ENCODE measurements around the gene PNPLA6.

PNPLA6 gene

GRCh38 chr19:7597689-7598088 lies 62.2 kb downstream of the PNPLA6 start:
- Histone ChIP-seq H3K56ac (ENCODE audit: low read length) (no peak overlapping the region), H2AK5ac (ENCODE audit: low read length) (no peak overlapping the region)

GRCh38 chr19:7598180-7598579 lies 62.7 kb downstream of the PNPLA6 start:
- Histone ChIP-seq H3K4ac (ENCODE audit: low read depth, low read length) (no peak overlapping the region), H3K4me1 (ENCODE audit: control insufficient read depth, low read depth, low read length) (no peaks in the 10 kb centered on the region), H3K4me2 (ENCODE audit: low read length) (no peak overlapping the region), H3K18ac (ENCODE audit: low read length) (no peak overlapping the region), H3K36me3 (ENCODE audit: control insufficient read depth, insufficient read depth, low read length) (no peaks in the 10 kb centered on the region), H3K79me2 (ENCODE audit: control insufficient read depth, insufficient read depth, low read length) (no peaks in the 10 kb centered on the region), H3K4me3 (ENCODE audit: low read length) (no peak overlapping the region), H4K5ac (ENCODE audit: low read length) (no peak overlapping the region), H4K8ac (ENCODE audit: low read depth, low read length) (no peak overlapping the region), H3K9ac (ENCODE audit: low read length) (no peak overlapping the region), H3K27me3 (ENCODE audit: insufficient read depth, low read length, poor library complexity) (no peaks in the 10 kb centered on the region), H3K27ac (ENCODE audit: low read depth, low read length) (no peak overlapping the region), H2AK5ac (ENCODE audit: low read length) (no peak overlapping the region), H3K23ac (ENCODE audit: low read length) (no peak overlapping the region), H3K79me1 (ENCODE audit: low read length) (no peaks in the 10 kb centered on the region), H2BK120ac (ENCODE audit: low read depth, low read length) (no peak overlapping the region), H2BK15ac (replicated peaks; ENCODE audit: low read depth) (no peak overlapping the region), H2BK5ac (ENCODE audit: low read length) (no peak overlapping the region), H3K56ac (ENCODE audit: low read length) (no peak overlapping the region)
- DNase-seq = no peak
- no CpG with 5 or more reads among the region's 6 CpGs for WGBS (ENCODE audit: extremely low coverage, insufficient coverage, low lambda C conversion rate)

More at GRCh38 chr19:7597689-7598088, 62.2 kb downstream of the PNPLA6 start:
- H3K18ac ChIP-seq (ENCODE audit: low read length) = no peak overlapping the region
- no peak overlapping the region for H4K5ac ChIP-seq (ENCODE audit: low read length)
- WGBS (ENCODE audit: extremely low coverage, insufficient coverage, low lambda C conversion rate) = no CpG with 5 or more reads among the region's 9 CpGs
- H4K8ac ChIP-seq (ENCODE audit: low read depth, low read length) = no peak overlapping the region
- no peaks in the 10 kb centered on the region for H3K4me1 ChIP-seq (ENCODE audit: control insufficient read depth, low read depth, low read length)
- no peaks in the 10 kb centered on the region for H3K27me3 ChIP-seq (ENCODE audit: insufficient read depth, low read length, poor library complexity)
- H2BK5ac ChIP-seq (ENCODE audit: low read length) = no peak overlapping the region
- H3K4ac ChIP-seq (ENCODE audit: low read depth, low read length) = no peak overlapping the region
- no peaks in the 10 kb centered on the region for H3K79me1 ChIP-seq (ENCODE audit: low read length)
- DNase-seq = peak; percentile 13
- no peak overlapping the region for H3K4me3 ChIP-seq (ENCODE audit: low read length)
- no peak overlapping the region for H3K9ac ChIP-seq (ENCODE audit: low read length)
- no peak overlapping the region for H3K27ac ChIP-seq (ENCODE audit: low read depth, low read length)
- H3K36me3 ChIP-seq (ENCODE audit: control insufficient read depth, insufficient read depth, low read length) = no peaks in the 10 kb centered on the region
- no peak overlapping the region for H3K4me2 ChIP-seq (ENCODE audit: low read length)
- H2BK120ac ChIP-seq (ENCODE audit: low read depth, low read length) = no peak overlapping the region
- H3K23ac ChIP-seq (ENCODE audit: low read length) = no peak overlapping the region
- no peak overlapping the region for H2BK15ac ChIP-seq (replicated peaks; ENCODE audit: low read depth)
- H3K79me2 ChIP-seq (ENCODE audit: control insufficient read depth, insufficient read depth, low read length) = no peaks in the 10 kb centered on the region

- H3K4me2 ChIP-seq (ENCODE audit: low read length) = no peak overlapping the region
- H4K8ac ChIP-seq (ENCODE audit: low read depth, low read length) = no peak overlapping the region
- no peak overlapping the region for H2BK120ac ChIP-seq (ENCODE audit: low read depth, low read length)
- H3K23ac ChIP-seq (ENCODE audit: low read length) = no peak overlapping the region
- no peak overlapping the region for H2BK5ac ChIP-seq (ENCODE audit: low read length)
- no peaks in the 10 kb centered on the region for H3K79me2 ChIP-seq (ENCODE audit: control insufficient read depth, insufficient read depth, low read length)
- H3K27me3 ChIP-seq (ENCODE audit: insufficient read depth, low read length, poor library complexity) = no peaks in the 10 kb centered on the region
- no peak overlapping the region for H3K4me3 ChIP-seq (ENCODE audit: low read length)
- H3K4me1 ChIP-seq (ENCODE audit: control insufficient read depth, low read depth, low read length) = no peaks in the 10 kb centered on the region
- no peak overlapping the region for H4K5ac ChIP-seq (ENCODE audit: low read length)
- H3K56ac ChIP-seq (ENCODE audit: low read length) = no peak overlapping the region
- no peak overlapping the region for H2AK5ac ChIP-seq (ENCODE audit: low read length)
- H3K36me3 ChIP-seq (ENCODE audit: control insufficient read depth, insufficient read depth, low read length) = no peaks in the 10 kb centered on the region
- H3K18ac ChIP-seq (ENCODE audit: low read length) = no peak overlapping the region
- no peak overlapping the region for H3K4ac ChIP-seq (ENCODE audit: low read depth, low read length)
- H2BK15ac ChIP-seq (replicated peaks; ENCODE audit: low read depth) = no peak overlapping the region
- H3K27ac ChIP-seq (ENCODE audit: low read depth, low read length) = no peak overlapping the region
- no peak for DNase-seq
- no peak overlapping the region for H3K9ac ChIP-seq (ENCODE audit: low read length)
- H3K79me1 ChIP-seq (ENCODE audit: low read length) = peaks cover 2% of the 10 kb centered on the region
These were observed 65.2 kb downstream of the PNPLA6 start for GRCh38 chr19:7600721-7601120.

- no peaks in the 10 kb centered on the region for H3K4me1 ChIP-seq (ENCODE audit: control insufficient read depth, low read depth, low read length)
- H2BK15ac ChIP-seq (replicated peaks; ENCODE audit: low read depth) = no peak overlapping the region
- no peak overlapping the region for H3K27ac ChIP-seq (ENCODE audit: low read depth, low read length)
- H4K5ac ChIP-seq (ENCODE audit: low read length) = no peak overlapping the region
- no peaks in the 10 kb centered on the region for H3K27me3 ChIP-seq (ENCODE audit: insufficient read depth, low read length, poor library complexity)
- WGBS (ENCODE audit: extremely low coverage, insufficient coverage, low lambda C conversion rate) = no CpG with 5 or more reads among the region's 15 CpGs
- H2BK5ac ChIP-seq (ENCODE audit: low read length) = no peak overlapping the region
- H3K4ac ChIP-seq (ENCODE audit: low read depth, low read length) = no peak overlapping the region
- no peak overlapping the region for H4K8ac ChIP-seq (ENCODE audit: low read depth, low read length)
- H2AK5ac ChIP-seq (ENCODE audit: low read length) = no peak overlapping the region
- no peak for DNase-seq
- no peaks in the 10 kb centered on the region for H3K36me3 ChIP-seq (ENCODE audit: control insufficient read depth, insufficient read depth, low read length)
- peaks cover 2% of the 10 kb centered on the region for H3K79me1 ChIP-seq (ENCODE audit: low read length)
- no peak overlapping the region for H2BK120ac ChIP-seq (ENCODE audit: low read depth, low read length)
- H3K18ac ChIP-seq (ENCODE audit: low read length) = no peak overlapping the region
- H3K4me2 ChIP-seq (ENCODE audit: low read length) = no peak overlapping the region
- no peak overlapping the region for H3K56ac ChIP-seq (ENCODE audit: low read length)
- no peaks in the 10 kb centered on the region for H3K79me2 ChIP-seq (ENCODE audit: control insufficient read depth, insufficient read depth, low read length)
- no peak overlapping the region for H3K9ac ChIP-seq (ENCODE audit: low read length)
- H3K23ac ChIP-seq (ENCODE audit: low read length) = no peak overlapping the region
- no peak overlapping the region for H3K4me3 ChIP-seq (ENCODE audit: low read length)
These were observed 66.9 kb downstream of the PNPLA6 start for GRCh38 chr19:7602240-7602934.

- Histone ChIP-seq H2BK120ac (ENCODE audit: low read depth, low read length) (no peak overlapping the region), H3K27me3 (ENCODE audit: insufficient read depth, low read length, poor library complexity) (no peaks in the 10 kb centered on the region), H3K9ac (ENCODE audit: low read length) (no peak overlapping the region), H3K23ac (ENCODE audit: low read length) (no peak overlapping the region), H3K79me2 (ENCODE audit: control insufficient read depth, insufficient read depth, low read length) (no peaks in the 10 kb centered on the region), H3K18ac (ENCODE audit: low read length) (no peak overlapping the region), H2BK5ac (ENCODE audit: low read length) (no peak overlapping the region), H4K5ac (ENCODE audit: low read length) (no peak overlapping the region), H3K4me3 (ENCODE audit: low read length) (no peak overlapping the region), H3K4me2 (ENCODE audit: low read length) (no peak overlapping the region), H3K4me1 (ENCODE audit: control insufficient read depth, low read depth, low read length) (no peaks in the 10 kb centered on the region), H2BK15ac (replicated peaks; ENCODE audit: low read depth) (no peak overlapping the region), H2AK5ac (ENCODE audit: low read length) (no peak overlapping the region), H3K36me3 (ENCODE audit: control insufficient read depth, insufficient read depth, low read length) (no peaks in the 10 kb centered on the region), H3K79me1 (ENCODE audit: low read length) (peaks cover 2% of the 10 kb centered on the region), H4K8ac (ENCODE audit: low read depth, low read length) (no peak overlapping the region), H3K4ac (ENCODE audit: low read depth, low read length) (no peak overlapping the region), H3K56ac (ENCODE audit: low read length) (no peak overlapping the region), H3K27ac (ENCODE audit: low read depth, low read length) (no peak overlapping the region)
- no CpG with 5 or more reads among the region's 11 CpGs for WGBS (ENCODE audit: extremely low coverage, insufficient coverage, low lambda C conversion rate)
- no peak for DNase-seq
These were observed 67.5 kb downstream of the PNPLA6 start for GRCh38 chr19:7602935-7603497.

GRCh38 chr19:7603919-7604318 lies 68.4 kb downstream of the PNPLA6 start:
- no peak overlapping the region for H4K5ac ChIP-seq (ENCODE audit: low read length)
- H3K56ac ChIP-seq (ENCODE audit: low read length) = no peak overlapping the region
- no peak overlapping the region for H4K8ac ChIP-seq (ENCODE audit: low read depth, low read length)
- WGBS (ENCODE audit: extremely low coverage, insufficient coverage, low lambda C conversion rate) = no CpG with 5 or more reads among the region's 9 CpGs
- peaks cover 2% of the 10 kb centered on the region for H3K79me1 ChIP-seq (ENCODE audit: low read length)
- no peaks in the 10 kb centered on the region for H3K27me3 ChIP-seq (ENCODE audit: insufficient read depth, low read length, poor library complexity)
- no peaks in the 10 kb centered on the region for H3K4me1 ChIP-seq (ENCODE audit: control insufficient read depth, low read depth, low read length)
- no peaks in the 10 kb centered on the region for H3K36me3 ChIP-seq (ENCODE audit: control insufficient read depth, insufficient read depth, low read length)
- no peak overlapping the region for H3K23ac ChIP-seq (ENCODE audit: low read length)
- no peak overlapping the region for H2BK5ac ChIP-seq (ENCODE audit: low read length)
- H3K4me2 ChIP-seq (ENCODE audit: low read length) = no peak overlapping the region
- no peak overlapping the region for H2AK5ac ChIP-seq (ENCODE audit: low read length)
- no peak overlapping the region for H3K18ac ChIP-seq (ENCODE audit: low read length)
- H3K4ac ChIP-seq (ENCODE audit: low read depth, low read length) = no peak overlapping the region
- no peak overlapping the region for H3K9ac ChIP-seq (ENCODE audit: low read length)
- H3K27ac ChIP-seq (ENCODE audit: low read depth, low read length) = no peak overlapping the region
- no peak overlapping the region for H3K4me3 ChIP-seq (ENCODE audit: low read length)
- H2BK15ac ChIP-seq (replicated peaks; ENCODE audit: low read depth) = no peak overlapping the region
- H2BK120ac ChIP-seq (ENCODE audit: low read depth, low read length) = no peak overlapping the region
- H3K79me2 ChIP-seq (ENCODE audit: control insufficient read depth, insufficient read depth, low read length) = no peaks in the 10 kb centered on the region
- no peak for DNase-seq

Measured in mesendoderm (in vitro differentiated cells).